HepG2 (cell line): Measurements from ENCODE around the gene SGPP2. TPM values are rescaled to one million over a fixed set of nuclear protein-coding genes. Genes with fewer than 3 reads are reported as not detected.

Source experiments
- ATAC-seq: fragments of 200-7000 bp; cut with Tn5 transposase; 3 replicates; pipeline ENCODE4 v1.9.1; 2020; ENCODE audit warnings: mild to moderate bottlenecking, moderate library complexity
- BruUV-seq: library from RNA; stranded (reverse); fragments of 400-500 nt; replicated peaks from 2 replicates; lab custom pipeline; 2021; lab: Mats Ljungman, UMichigan
- CTCF ChIA-PET: fragments of 300-600 bp; formaldehyde crosslinking; extraction: SDS; loops from one replicate; lab custom pipeline; 2021; ENCODE audit warnings: low total read pairs, inconsistent platforms, low intra/inter-chr PET ratio; lab: Yijun Ruan, JAX
- POLR2A ChIA-PET: fragments of 350-600 bp; sonication (Branson Sonifier 250); formaldehyde crosslinking; loops from one replicate; lab custom pipeline; 2020; ENCODE audit warnings: antibody characterized with exemption, inconsistent platforms; lab: Yijun Ruan, JAX
- DNase-seq: peaks from one replicate; pipeline ENCODE4 v3.0.0-alpha.2; 2015; ENCODE audit warnings: low spot score
- FAIRE-seq: peaks from 3 replicates; lab custom pipeline; 2011; peaks lifted over from hg19 to GRCh38; lab: Jason Lieb, UNC
- H2AFZ ChIP-seq: one replicate; pipeline ENCODE4 v1.6.1; 2011; ENCODE audit warnings: low read length, inconsistent platforms
- H3K27ac ChIP-seq: fragments of 300-600 bp; 3 replicates; pipeline ENCODE4 v1.8.0; 2011; ENCODE audit warnings: mixed run types, mild to moderate bottlenecking, mixed read lengths, low read length, inconsistent platforms; ENCODE audit not compliant: insufficient read depth; ENCODE audit errors: extremely low read length
- H3K27me3 ChIP-seq, 2 experiments: fragments of 200-600 bp in 1 of 2; 2 replicates in 1 of 2; 3 replicates in 1 of 2; pipeline versions ENCODE4 v1.6.0 to v1.8.0; 2011; ENCODE audit warnings: low read length in 2 of 2, mild to moderate bottlenecking in 2 of 2, moderate library complexity in 2 of 2, inconsistent platforms in 1 of 2; ENCODE audit not compliant: insufficient read depth in 2 of 2, control insufficient read depth in 1 of 2
- H3K36me3 ChIP-seq, 2 experiments: fragments of 200-600 bp in 1 of 2; replicated peaks in 1 of 2; 2 replicates in 1 of 2; 3 replicates in 1 of 2; pipeline versions ENCODE4 v1.5.1 to v1.8.0; 2011; ENCODE audit warnings: low read length in 2 of 2, inconsistent platforms in 1 of 2; ENCODE audit not compliant: insufficient read depth in 2 of 2, control insufficient read depth in 1 of 2
- H3K4me1 ChIP-seq: 2 replicates; pipeline ENCODE4 v1.5.1; 2012; ENCODE audit warnings: low read length, inconsistent platforms; ENCODE audit not compliant: insufficient read depth
- H3K4me2 ChIP-seq: 2 replicates; pipeline ENCODE4 v1.6.0; 2011; ENCODE audit warnings: low read depth, low read length, inconsistent platforms
- H3K4me3 ChIP-seq, 3 experiments: fragments of 200-600 bp in 1 of 3; sonication (generic), shearing (Covaris generic) in 1 of 3; replicated peaks in 1 of 3; 2 replicates each; pipeline ENCODE4 v1.5.1; 2011 to 2016; ENCODE audit warnings: low read length in 3 of 3, inconsistent platforms in 2 of 3, low read depth in 2 of 3, mild to moderate bottlenecking in 2 of 3, control low read depth in 1 of 3, mixed read lengths in 1 of 3; ENCODE audit not compliant: insufficient read depth in 1 of 3
- H3K79me2 ChIP-seq: one replicate; pipeline ENCODE4 v1.6.1; 2011; ENCODE audit warnings: low read length, inconsistent platforms; ENCODE audit not compliant: insufficient read depth
- H3K9ac ChIP-seq: 2 replicates; pipeline ENCODE4 v1.6.0; 2011; ENCODE audit warnings: mild to moderate bottlenecking, low read depth, low read length, inconsistent platforms; ENCODE audit not compliant: insufficient read depth
- H3K9me3 ChIP-seq: 2 replicates; pipeline ENCODE4 v1.5.1; 2012; ENCODE audit warnings: mild to moderate bottlenecking, low read length
- H4K20me1 ChIP-seq: 2 replicates; pipeline ENCODE4 v1.6.0; 2011; ENCODE audit warnings: inconsistent platforms, mild to moderate bottlenecking, low read length, moderate library complexity; ENCODE audit not compliant: insufficient read depth
- ADNP ChIP-seq: sonication (generic); formaldehyde crosslinking; IDR thresholded peaks from 2 replicates; pipeline ENCODE4 v1.4.0; 2020; ENCODE audit warnings: missing genetic modification reagents
- CAMTA2 ChIP-seq: sonication (generic); formaldehyde crosslinking; IDR thresholded peaks from 2 replicates; pipeline ENCODE4 v1.4.0; 2020; ENCODE audit warnings: mild to moderate bottlenecking, missing genetic modification reagents, borderline replicate concordance
- CEBPB ChIP-seq: IDR thresholded peaks from 2 replicates; pipeline ENCODE4 v1.6.1; 2011; ENCODE audit warnings: low read depth, low read length, improper control_type of control experiment, borderline replicate concordance
- MLX ChIP-seq: IDR thresholded peaks from 2 replicates; pipeline ENCODE4 v1.6.1; 2016
- MYC ChIP-seq: sonication (generic); formaldehyde crosslinking; IDR thresholded peaks from 2 replicates; pipeline ENCODE4 v1.9.0; 2021; ENCODE audit warnings: missing genetic modification reagents, borderline replicate concordance
- RARG ChIP-seq: sonication (generic); formaldehyde crosslinking; IDR thresholded peaks from 2 replicates; pipeline ENCODE4 v1.4.0; 2020; ENCODE audit warnings: low read depth, mild to moderate bottlenecking, missing genetic modification reagents
- SAP130 ChIP-seq: IDR thresholded peaks from 2 replicates; pipeline ENCODE4 v1.6.1; 2016; ENCODE audit warnings: low read depth
- TRAFD1 ChIP-seq: sonication (generic); formaldehyde crosslinking; IDR thresholded peaks from 2 replicates; pipeline ENCODE4 v1.5.1; 2020; ENCODE audit warnings: missing genetic modification reagents, mild to moderate bottlenecking, borderline replicate concordance
- ZBTB7A ChIP-seq: sonication (generic); formaldehyde crosslinking; IDR thresholded peaks from 2 replicates; pipeline ENCODE4 v1.8.0; 2022; ENCODE audit warnings: mild to moderate bottlenecking, missing genetic modification reagents
- ZBTB7B ChIP-seq: sonication (generic); formaldehyde crosslinking; IDR thresholded peaks from 2 replicates; pipeline ENCODE4 v1.4.0; 2020; ENCODE audit warnings: missing genetic modification reagents
- ZFP37 ChIP-seq: sonication (generic); formaldehyde crosslinking; IDR thresholded peaks from 2 replicates; pipeline ENCODE4 v1.4.0; 2020; ENCODE audit warnings: missing genetic modification reagents, borderline replicate concordance
- ZNF136 ChIP-seq: sonication (generic); formaldehyde crosslinking; IDR thresholded peaks from 2 replicates; pipeline ENCODE4 v1.8.1; 2022; ENCODE audit warnings: low read depth, mild to moderate bottlenecking, moderate library complexity, missing genetic modification reagents
- ZNF382 ChIP-seq: sonication (generic); formaldehyde crosslinking; IDR thresholded peaks from 2 replicates; pipeline ENCODE4 v1.5.0; 2020; ENCODE audit warnings: missing genetic modification reagents, mild to moderate bottlenecking, borderline replicate concordance
- ZNF674 ChIP-seq: sonication (generic); formaldehyde crosslinking; IDR thresholded peaks from 2 replicates; pipeline ENCODE4 v1.5.0; 2020; ENCODE audit warnings: low read depth, mild to moderate bottlenecking, missing genetic modification reagents
- ZNF850 ChIP-seq: sonication (generic); formaldehyde crosslinking; conservative IDR thresholded peaks from 2 replicates; pipeline ENCODE4 v1.9.0; 2021; ENCODE audit warnings: mild to moderate bottlenecking, missing genetic modification reagents
- in situ Hi-C: cut with HindIII; loops from 2 replicates; pipeline ENCODE4 v1.10.0; 2017; ENCODE audit warnings: low pct_unique_long_range_greater_than_20kb; ENCODE audit not compliant: extremely low pct_ligation_motif_present
- intact Hi-C: fragments of 100-400 bp; cut with micrococcal nuclease; formaldehyde crosslinking; loops from one replicate; pipeline ENCODE4 v1.10.0; 2022; ENCODE audit not compliant: unreplicated experiment
- polyA plus RNA-seq, 8 experiments: library from polyadenylated mRNA; depleted of rRNA in 3 of 8; stranded (reverse) in 7 of 8; unstranded in 1 of 8; fragments of >200 nt; fragmentation: Illumina TruSeq in 4 of 8; extraction: Trizol in 4 of 8; gene quantifications; 2 replicates each; pipeline versions ENCODE4 v1.2.1 to v1.2.3, GENCODE V29; 2011 to 2016; ENCODE audit warnings: low read depth in 4 of 8, missing spikeins in 1 of 8, mixed read lengths in 1 of 8; ENCODE audit not compliant: insufficient read depth in 1 of 8
- total RNA-seq, 5 experiments: library from RNA; depleted of rRNA; stranded (reverse); fragments of >200 nt; fragmentation: Illumina TruSeq; extraction: Trizol; gene quantifications; 2 replicates each; pipeline ENCODE4 v1.2.3, GENCODE V29; 2016; ENCODE audit warnings: low read depth in 1 of 5
- TF ChIP-seq, protein P1 (sequence below): sonication (generic); formaldehyde crosslinking; IDR thresholded peaks from 2 replicates; pipeline ENCODE4 v1.8.1; 2023; ENCODE audit warnings: mild to moderate bottlenecking, missing genetic modification reagents
- TF ChIP-seq, protein P2 (sequence below): IDR thresholded peaks from 2 replicates; pipeline ENCODE4 v1.4.0; 2020; ENCODE audit warnings: mild to moderate bottlenecking, missing genetic modification reagents
- TF ChIP-seq, protein P3 (sequence below): sonication (generic); formaldehyde crosslinking; IDR thresholded peaks from 2 replicates; pipeline ENCODE4 v1.4.0; 2020; ENCODE audit warnings: missing genetic modification reagents; ENCODE audit errors: not compliant biosample characterization

The SGPP2 gene
- total and polyA plus RNA-seq, 2 of the 13 experiments (the other 11 are each of a cell fraction or from before 2014, with no cell fraction given): not detected

DNA sequence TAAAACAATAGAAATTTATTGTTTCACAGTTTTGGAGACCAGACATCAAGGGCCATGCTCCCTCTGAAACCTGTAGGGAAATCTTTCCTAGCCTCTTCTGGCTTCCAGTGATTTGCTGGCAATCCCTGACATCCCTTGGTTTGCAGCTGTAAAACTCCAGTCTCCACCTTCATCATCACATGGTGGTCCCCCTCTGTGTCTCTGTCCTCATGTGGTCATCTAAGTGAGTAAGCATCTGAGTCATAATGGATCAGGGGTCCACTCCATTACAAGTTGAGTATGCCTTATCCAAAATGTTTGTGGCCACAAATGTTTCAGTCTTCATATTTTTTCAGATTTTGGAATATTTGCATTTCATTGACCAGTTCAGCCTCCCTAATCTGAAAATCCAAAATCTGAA lies 5.6 kb upstream of the SGPP2 start:
- Histone ChIP-seq H3K9me3 (peaks cover 13% of the 10 kb centered on the region; the same call in 1 of the 2 replicates), H3K4me2 (no peak overlapping the region), H2AFZ (no peak overlapping the region), H3K27ac (no peak overlapping the region), H3K36me3 (no peaks in the 10 kb centered on the region), H3K27me3 (peaks cover 1 to 16% of the 10 kb centered on the region in 2 experiments; a peak in 4 of 5 replicates), H3K79me2 (no peaks in the 10 kb centered on the region), H4K20me1 (no peaks in the 10 kb centered on the region), H3K4me3 (no peak overlapping the region)
- POLR2A ChIA-PET: no interaction called here
- DNase-seq (no peak), ATAC-seq (no peak), FAIRE-seq (no peak)
- intact Hi-C loops: no loop called here
- no TSS peak for BruUV-seq
- TF ChIP-seq RARG (CRISPR knock-in tag) (no peak), ZBTB7A (CRISPR knock-in tag) (no peak), TRAFD1 (no peak), SAP130 (no peak), ZFP37 (no peak), ZNF382 (no peak), ZNF850 (CRISPR knock-in tag) (no peak), ZBTB7B (CRISPR knock-in tag) (no peak), ZNF136 (CRISPR knock-in tag) (no peak), ADNP (CRISPR knock-in tag) (no peak), CAMTA2 (CRISPR knock-in tag) (no peak), MLX (CRISPR knock-in tag) (no peak), CEBPB (no peak), MYC (CRISPR knock-in tag) (no peak), ZNF674 (CRISPR knock-in tag) (no peak)
- TF ChIP-seq, protein P1, sequence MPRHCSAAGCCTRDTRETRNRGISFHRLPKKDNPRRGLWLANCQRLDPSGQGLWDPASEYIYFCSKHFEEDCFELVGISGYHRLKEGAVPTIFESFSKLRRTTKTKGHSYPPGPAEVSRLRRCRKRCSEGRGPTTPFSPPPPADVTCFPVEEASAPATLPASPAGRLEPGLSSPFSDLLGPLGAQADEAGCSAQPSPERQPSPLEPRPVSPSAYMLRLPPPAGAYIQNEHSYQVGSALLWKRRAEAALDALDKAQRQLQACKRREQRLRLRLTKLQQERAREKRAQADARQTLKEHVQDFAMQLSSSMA (CRISPR knock-in tag): no peak
- TF ChIP-seq, protein P2, sequence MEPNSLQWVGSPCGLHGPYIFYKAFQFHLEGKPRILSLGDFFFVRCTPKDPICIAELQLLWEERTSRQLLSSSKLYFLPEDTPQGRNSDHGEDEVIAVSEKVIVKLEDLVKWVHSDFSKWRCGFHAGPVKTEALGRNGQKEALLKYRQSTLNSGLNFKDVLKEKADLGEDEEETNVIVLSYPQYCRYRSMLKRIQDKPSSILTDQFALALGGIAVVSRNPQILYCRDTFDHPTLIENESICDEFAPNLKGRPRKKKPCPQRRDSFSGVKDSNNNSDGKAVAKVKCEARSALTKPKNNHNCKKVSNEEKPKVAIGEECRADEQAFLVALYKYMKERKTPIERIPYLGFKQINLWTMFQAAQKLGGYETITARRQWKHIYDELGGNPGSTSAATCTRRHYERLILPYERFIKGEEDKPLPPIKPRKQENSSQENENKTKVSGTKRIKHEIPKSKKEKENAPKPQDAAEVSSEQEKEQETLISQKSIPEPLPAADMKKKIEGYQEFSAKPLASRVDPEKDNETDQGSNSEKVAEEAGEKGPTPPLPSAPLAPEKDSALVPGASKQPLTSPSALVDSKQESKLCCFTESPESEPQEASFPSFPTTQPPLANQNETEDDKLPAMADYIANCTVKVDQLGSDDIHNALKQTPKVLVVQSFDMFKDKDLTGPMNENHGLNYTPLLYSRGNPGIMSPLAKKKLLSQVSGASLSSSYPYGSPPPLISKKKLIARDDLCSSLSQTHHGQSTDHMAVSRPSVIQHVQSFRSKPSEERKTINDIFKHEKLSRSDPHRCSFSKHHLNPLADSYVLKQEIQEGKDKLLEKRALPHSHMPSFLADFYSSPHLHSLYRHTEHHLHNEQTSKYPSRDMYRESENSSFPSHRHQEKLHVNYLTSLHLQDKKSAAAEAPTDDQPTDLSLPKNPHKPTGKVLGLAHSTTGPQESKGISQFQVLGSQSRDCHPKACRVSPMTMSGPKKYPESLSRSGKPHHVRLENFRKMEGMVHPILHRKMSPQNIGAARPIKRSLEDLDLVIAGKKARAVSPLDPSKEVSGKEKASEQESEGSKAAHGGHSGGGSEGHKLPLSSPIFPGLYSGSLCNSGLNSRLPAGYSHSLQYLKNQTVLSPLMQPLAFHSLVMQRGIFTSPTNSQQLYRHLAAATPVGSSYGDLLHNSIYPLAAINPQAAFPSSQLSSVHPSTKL (CRISPR knock-in tag): no peak
- TF ChIP-seq, protein P3, sequence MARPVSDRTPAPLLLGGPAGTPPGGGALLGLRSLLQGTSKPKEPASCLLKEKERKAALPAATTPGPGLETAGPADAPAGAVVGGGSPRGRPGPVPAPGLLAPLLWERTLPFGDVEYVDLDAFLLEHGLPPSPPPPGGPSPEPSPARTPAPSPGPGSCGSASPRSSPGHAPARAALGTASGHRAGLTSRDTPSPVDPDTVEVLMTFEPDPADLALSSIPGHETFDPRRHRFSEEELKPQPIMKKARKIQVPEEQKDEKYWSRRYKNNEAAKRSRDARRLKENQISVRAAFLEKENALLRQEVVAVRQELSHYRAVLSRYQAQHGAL (CRISPR knock-in tag): no peak
- TF ChIP-seq, all 625 proteins: peak for 0
- Histone ChIP-seq H3K9ac (no peak overlapping the region), H3K4me1 (no peaks in the 10 kb centered on the region)
- CTCF ChIA-PET: no interaction called here
- in situ Hi-C loops: no loop called here
